ENCODE data around the gene LGALS9B.
"Not testable (repeated sequence)": the region's sequence is repeated elsewhere in the genome, so short reads cannot be mapped to it uniquely, and the experiment has no call there.

Gene LGALS9B

DNA sequence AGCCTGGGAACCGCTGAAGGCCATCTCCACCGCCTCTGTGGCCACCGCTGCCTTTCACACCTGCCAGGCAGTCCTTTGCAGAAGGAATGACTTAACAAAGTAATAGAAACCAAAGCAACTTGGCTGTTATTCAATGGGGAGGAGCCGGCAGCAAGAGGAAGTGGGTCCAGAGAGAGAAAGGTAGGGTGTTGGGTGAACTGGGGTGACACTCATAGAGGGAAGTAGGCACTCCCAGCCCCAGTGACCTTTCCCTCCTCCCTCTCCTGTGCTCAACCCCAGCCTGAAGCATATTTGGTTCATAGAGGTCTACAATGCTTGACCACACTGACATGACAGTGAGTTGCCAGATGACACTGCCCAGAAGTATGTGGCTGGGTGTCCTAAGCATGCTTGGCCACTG lies at the start of gene LGALS9B:
LGALS9B (minus strand) TSS at position 93 of the 400 bp plus-strand sequence; CDS start at position 24, 69 bp downstream.
- not testable (repeated sequence) for H3K4me3 ChIP-seq (ENCODE audit: low read depth, low read length); DNase-seq (ENCODE audit: low read depth)

DNA sequence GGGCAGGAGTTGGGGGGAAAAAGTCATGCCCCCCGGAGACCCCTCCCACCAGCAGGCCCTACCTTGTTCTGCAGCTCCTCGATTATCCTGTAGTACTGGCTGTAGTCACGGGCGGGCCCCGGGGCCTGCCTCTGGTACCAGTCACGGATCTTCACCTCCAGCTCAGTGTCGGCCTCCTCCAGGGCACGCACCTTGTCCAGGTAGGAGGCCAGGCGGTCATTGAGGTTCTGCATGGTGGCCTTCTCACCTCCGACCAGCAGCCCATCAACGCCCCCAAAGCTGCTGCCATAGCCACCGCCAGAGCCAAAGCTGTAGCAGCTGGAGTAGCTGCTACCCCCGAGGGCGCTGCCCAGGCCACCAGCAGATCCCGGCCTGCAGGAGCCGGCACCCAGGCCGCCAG lies 49.6 kb upstream of the LGALS9B start:
- not testable (repeated sequence) for DNase-seq (ENCODE audit: low read depth); H3K4me3 ChIP-seq (ENCODE audit: low read depth, low read length)

DNA sequence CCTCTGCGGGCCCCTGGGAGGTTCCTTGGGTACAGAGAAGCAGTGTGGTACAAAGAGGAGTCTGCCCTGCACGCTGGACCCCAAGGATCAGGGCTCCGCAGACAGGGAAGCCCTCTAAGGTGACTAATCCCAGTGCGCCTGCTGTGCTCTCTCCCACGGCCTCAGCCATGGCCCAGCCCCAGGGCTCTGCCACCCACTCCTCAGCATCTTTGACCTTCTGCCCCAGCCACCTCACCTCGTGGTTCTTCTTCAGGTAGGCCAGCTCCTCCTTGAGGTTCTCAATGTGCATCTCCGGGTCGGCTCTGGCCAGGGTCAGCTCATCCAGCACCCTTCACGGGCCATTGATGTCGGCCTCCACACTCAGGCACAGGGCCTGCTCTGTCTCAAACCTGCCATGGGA lies 47.8 kb upstream of the LGALS9B start:
- not testable (repeated sequence) for DNase-seq (ENCODE audit: low read depth); H3K4me3 ChIP-seq (ENCODE audit: low read depth, low read length)

DNA sequence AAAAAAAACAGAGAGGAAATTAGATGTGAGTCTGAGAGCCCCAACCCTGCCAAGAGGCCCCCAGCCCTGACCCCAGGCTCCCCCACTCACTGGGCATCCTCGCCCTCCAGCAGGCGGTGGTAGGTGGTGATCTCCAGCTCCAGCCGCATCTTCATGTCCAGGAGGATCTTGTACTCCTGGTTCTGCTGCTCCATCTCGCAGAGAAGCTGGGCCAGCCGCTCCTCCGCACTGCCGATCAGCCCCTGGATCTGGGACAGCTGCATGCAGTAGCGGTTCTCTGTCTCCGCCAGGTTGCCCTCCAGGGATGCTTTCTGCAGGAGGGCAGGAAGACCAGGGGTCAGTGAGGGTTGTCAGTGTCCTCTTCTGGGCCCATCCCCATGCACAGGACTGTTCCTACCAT lies 46.2 kb upstream of the LGALS9B start:
- H3K4me3 ChIP-seq (ENCODE audit: low read depth, low read length); DNase-seq (ENCODE audit: low read depth): not testable (repeated sequence)

DNA sequence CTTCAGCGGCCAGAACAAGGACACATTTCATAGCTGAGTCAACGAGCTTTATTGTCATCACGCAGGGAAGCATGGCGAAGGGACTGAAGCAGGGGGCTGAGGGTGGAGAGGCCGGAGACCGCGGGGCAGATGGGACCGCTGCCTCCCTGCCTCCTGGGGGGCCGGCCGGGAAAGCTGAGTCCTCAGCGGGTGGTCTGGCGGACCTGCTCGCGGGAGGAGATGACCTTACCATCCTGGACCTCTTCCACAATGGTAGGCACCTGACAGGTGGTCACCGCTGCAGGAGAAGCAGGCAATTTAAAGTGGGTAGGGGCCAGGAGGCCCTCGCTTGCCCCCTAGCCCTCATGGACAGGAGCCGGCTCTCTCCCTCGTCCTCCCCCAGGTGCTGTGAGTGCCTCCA lies 45.0 kb upstream of the LGALS9B start:
- DNase-seq (ENCODE audit: low read depth) = not testable (repeated sequence)

DNA sequence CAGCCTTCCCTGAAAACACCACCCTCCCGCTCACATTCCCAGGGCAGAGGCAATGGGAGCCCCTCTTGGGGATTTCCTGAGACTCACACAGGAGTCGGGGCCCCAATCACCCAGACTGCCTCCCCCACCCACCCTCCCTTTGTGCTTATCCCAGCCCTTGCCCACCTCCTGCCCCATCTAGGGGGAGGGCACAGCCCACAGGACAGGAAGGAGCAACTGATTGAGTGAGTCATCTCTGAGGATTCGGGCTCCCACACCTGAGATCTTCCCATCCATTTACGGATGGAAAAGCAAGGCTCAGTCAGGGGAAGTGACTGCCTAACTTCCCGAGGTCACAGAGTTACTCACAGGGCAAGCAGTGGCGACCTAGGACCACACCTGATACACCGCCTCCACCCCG lies 44.4 kb upstream of the LGALS9B start:
- DNase-seq (ENCODE audit: low read depth); H3K4me3 ChIP-seq (ENCODE audit: low read depth, low read length): not testable (repeated sequence)

More for the DNA sequence above, 45.0 kb upstream of the LGALS9B start:
- H3K4me3 ChIP-seq (ENCODE audit: low read depth, low read length) = not testable (repeated sequence)

DNA sequence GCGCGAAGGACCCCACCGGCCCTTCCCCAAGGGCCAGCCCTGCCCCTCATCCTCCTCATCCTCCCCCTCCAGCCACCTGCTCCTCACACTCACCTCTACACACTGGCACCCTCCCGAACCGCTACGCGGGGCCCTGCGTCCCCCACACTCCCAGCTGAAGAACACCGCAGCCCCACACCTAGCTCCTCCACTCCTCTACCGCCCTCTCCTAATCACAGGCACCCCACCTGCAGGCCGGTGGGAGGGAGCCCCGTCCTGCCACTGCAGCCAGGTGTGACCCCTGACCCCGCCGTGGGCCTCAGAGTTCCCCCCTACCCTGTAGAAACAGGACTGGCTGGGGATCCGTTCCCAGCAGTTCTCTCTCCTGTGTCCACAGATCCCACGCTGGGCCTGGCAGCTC lies 38.0 kb upstream of the LGALS9B start:
- not testable (repeated sequence) for DNase-seq (ENCODE audit: low read depth); H3K4me3 ChIP-seq (ENCODE audit: low read depth, low read length)

DNA sequence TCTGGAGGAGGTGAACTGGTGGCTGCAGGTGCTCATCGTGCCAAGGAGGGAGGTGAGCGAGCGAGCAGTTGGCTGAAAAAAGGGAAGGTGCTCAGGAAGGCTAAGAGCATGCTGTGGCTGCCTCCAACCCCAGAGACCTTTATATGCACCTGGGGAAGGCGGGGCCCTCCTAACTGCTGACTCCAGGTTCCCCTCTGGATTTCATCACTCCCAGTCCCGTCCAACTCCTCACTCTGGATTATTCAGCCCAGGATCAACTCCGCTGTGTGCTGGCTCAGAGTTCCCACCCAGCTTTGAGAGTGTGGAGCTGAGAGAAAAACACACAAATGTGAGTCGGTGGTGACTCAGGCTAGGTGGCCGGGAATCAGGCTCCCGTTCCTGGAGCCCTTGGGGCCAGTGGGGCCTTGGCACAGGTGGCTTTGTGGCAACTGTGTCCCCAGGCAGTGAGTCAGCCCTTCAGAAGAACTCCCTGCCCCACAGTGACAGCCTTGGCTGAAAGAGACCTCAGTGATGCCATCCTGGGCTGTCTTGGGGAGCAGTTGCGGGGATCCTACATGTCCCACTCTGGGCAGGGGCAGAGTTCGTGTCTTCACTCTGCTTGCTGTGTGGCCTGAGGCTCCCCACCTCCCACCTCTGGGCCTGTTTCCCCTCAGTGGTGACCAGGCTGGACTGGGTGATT lies 37.2 kb upstream of the LGALS9B start:
- not testable (repeated sequence) for H3K4me3 ChIP-seq (ENCODE audit: low read depth, low read length); DNase-seq (ENCODE audit: low read depth)

DNA sequence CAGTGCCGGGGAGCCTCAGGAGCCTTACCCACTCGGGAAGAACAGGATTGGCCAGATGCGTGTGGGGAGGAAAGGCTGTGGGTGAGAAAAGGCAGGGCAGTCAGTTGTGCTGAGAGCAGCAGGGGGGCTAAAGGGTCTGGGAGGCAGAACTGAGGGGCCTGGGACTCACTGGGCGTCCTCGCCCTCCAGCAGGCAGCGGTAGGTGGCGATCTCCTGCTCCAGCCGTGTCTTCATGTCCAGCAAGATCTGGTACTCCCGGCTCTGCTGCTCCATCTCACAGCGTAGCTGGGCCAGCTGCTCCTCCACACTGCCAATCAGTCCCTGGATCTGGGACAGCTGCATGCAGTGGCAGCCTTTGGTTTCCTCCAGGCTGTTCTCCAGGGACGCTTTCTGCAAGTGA lies 34.6 kb upstream of the LGALS9B start:
- not testable (repeated sequence) for H3K4me3 ChIP-seq (ENCODE audit: low read depth, low read length); DNase-seq (ENCODE audit: low read depth)

DNA sequence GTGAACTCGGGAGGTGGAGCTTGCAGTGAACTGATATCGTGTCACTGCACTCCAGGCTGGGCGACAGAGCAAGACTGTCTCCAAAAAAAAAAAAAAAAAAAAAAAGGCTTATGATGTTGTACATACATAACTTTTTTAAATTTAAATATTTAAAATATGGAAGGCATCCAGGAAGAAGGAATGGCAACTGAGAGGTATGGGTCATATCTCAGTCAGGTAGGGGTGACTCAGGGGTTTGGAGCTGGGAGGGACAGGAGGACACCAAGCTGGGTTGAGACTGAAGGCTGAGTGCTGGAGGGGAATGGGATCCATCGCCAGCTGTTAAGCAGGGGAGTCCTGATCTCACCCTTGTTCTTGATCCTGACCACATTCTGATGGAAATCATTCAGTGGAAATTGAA lies 33.0 kb upstream of the LGALS9B start:
- not testable (repeated sequence) for DNase-seq (ENCODE audit: low read depth); H3K4me3 ChIP-seq (ENCODE audit: low read depth, low read length)

DNA sequence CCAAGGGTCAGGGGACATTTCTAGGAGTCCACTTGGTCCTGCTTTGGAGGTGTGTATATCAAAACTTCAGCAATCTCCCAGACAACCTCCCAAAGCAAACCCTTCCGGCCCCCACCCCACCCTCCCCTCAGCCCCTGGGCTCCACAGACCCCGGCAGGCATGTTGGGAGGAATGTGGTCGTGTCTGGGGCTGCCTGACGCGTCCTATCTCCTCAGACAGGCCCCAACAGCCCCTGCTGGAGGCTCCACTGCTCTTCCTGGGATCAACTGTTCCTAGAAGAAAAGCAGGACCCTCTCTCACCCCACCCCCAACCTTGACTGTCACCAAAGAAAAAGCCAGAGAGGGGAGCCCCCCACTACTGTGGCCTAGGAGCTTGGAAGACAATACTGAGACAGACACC lies 28.1 kb upstream of the LGALS9B start:
- not testable (repeated sequence) for H3K4me3 ChIP-seq (ENCODE audit: low read depth, low read length); DNase-seq (ENCODE audit: low read depth)

DNA sequence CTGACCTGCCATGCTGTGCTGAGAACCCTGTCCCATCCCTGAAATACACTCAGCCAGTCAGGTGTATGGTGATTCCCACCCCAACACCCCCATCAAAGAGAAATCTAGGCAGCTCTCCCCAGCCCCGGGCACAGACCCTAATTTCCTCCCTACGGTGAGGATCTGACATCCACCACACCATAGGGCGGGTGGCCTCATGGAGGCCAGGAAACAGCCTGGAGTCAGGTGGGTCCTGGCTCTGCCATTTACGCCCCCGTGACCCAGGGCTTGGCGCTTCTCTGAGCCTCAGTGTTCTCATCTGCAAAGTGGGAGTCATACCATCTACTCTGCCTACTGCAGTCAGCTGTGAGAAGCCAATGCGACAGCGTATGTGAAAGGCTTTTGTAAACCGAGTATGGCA lies 27.4 kb upstream of the LGALS9B start:
- not testable (repeated sequence) for H3K4me3 ChIP-seq (ENCODE audit: low read depth, low read length); DNase-seq (ENCODE audit: low read depth)

DNA sequence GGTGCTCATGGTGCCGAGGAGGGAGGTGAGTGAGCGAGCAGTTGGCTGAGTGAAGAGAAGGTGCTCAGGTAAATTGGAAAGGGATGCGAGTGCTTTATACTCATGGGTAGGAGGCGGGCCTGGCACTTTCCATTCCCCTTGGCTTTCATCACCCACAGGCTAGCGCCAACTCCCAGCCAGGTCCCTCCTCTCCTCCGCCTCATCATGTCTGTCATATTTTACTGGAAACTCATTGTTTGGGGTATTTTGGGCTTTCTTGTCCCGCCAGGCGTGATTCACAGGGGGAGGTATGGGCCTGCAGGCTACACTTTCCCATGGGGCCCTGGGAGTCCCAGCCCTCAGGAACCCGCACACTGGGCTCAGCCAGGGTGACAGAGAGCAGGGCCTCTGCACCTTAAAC lies 26.8 kb upstream of the LGALS9B start:
- not testable (repeated sequence) for DNase-seq (ENCODE audit: low read depth); H3K4me3 ChIP-seq (ENCODE audit: low read depth, low read length)

DNA sequence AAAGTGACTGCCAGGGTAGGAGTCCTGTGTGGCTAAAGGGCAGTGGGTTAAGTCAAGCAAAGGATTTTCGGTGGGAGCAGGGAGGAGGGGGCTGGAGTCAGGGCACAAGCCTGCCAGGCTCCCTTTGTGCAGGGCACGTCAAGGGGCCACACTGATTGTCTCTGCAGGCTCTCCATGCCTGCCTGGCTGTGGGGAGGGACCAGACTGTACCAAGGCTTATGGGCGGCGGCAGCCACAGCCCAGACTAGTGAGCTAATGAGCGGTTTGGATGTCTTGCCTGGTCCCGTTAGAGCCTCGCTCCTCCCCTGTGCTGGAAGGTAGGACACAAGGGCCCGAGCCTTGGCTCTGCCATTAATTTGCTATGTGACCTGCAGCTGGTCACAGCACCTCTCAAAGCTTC lies 25.6 kb upstream of the LGALS9B start:
- DNase-seq (ENCODE audit: low read depth); H3K4me3 ChIP-seq (ENCODE audit: low read depth, low read length): not testable (repeated sequence)

DNA sequence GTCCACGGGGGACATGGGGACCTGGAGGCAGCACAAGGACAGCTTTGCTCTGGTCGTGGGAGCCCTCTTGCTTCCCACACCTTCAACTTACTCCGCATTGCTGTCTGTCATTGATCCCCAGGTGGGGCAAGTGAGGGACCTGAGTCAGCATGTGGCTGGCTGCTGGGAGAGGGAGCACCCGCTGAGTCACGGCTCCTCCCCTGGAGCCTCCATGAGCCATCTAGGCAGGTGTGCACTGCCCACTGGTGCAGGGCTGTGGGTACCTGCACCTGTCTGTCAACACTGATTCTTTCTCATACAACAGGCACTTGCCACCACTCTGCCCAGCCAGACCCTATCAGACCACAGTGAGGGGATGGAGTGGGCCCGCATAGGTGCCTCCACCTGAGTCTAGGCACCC lies 24.8 kb upstream of the LGALS9B start:
- H3K4me3 ChIP-seq (ENCODE audit: low read depth, low read length); DNase-seq (ENCODE audit: low read depth): not testable (repeated sequence)

DNA sequence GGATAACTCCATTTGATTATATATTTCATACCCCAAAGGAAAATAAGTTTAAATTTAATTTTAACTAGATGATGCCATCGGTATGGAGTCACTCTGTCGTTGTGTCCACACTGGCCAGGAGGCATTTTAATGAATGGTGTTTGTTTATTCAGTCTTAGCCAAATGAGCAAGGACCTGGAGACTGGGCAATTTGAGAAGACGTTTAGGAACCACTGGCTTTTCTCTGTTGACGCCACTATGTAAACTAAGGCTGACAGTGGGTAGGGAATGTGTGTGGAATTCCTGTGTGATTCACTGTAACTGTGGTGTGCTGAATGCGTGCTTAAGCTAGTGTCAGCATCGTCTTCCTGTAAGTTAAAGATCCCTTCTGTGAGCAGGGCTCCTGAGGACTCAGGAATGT lies 17.6 kb upstream of the LGALS9B start:
- DNase-seq (ENCODE audit: low read depth); H3K4me3 ChIP-seq (ENCODE audit: low read depth, low read length): not testable (repeated sequence)

DNA sequence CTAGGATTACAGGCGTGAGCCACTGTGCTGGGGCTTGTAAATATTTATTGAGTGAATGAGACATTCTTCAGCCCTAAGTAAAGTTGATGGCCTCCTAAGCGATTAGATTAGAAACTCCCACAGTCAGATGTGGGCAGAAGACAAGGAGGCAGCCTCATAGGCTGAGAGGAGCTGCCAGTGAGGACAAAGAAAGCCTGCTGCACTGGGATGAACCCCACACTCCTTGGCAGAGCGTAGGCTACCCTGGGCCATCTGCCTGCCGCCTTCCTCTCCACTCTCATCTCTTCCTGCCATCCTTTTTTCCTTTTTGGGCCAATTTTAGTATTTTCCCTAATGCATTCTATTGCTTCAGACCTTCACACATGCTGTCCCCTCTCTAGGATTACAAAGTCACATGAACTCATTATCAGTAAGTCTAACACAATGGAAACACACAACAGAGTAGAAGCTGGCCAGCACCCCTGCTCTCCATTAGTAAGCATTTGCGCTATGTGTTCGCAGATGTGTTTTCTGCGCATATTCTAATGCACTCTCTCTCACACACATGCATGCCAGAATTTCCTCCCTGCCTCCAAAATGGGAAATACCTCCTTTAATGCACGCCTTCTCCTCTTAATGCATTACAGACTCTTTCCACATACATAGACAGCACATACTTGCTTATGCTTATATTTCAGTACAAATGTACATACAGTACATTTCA lies 12.7 kb upstream of the LGALS9B start:
- not testable (repeated sequence) for H3K4me3 ChIP-seq (ENCODE audit: low read depth, low read length); DNase-seq (ENCODE audit: low read depth)

DNA sequence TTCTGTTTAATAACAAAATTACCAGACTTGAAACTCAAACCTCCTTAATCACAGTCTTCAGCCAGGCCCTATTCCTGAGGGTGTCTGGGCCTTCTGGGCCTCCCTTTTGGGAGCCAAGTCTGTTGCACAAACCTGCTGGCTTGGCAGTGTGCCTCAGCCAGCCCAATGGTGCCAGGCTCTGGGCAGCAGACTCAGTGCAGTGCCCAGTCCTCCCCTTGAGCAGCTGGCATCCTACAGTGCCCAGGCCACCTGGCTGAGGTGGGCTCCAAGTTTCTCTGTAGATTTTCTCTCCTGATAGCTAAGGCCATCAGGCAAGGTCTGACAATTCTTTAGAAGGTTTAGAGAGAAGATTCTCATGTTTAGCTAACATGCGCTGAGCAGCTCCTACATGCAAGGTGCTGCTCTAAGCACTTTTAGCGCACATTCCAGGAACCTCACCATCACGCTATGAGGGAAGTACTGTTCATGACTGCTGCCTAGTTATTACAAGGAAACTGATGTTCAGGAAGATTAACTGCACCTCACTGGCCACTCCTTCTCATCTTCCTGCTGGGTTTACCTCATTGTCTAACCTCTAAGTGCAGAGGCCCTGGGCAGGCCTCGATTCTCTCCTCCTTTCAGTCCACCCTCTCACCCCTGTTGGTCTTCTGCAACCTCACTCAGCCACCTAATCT lies 10.2 kb upstream of the LGALS9B start:
- DNase-seq (ENCODE audit: low read depth); H3K4me3 ChIP-seq (ENCODE audit: low read depth, low read length): not testable (repeated sequence)

DNA sequence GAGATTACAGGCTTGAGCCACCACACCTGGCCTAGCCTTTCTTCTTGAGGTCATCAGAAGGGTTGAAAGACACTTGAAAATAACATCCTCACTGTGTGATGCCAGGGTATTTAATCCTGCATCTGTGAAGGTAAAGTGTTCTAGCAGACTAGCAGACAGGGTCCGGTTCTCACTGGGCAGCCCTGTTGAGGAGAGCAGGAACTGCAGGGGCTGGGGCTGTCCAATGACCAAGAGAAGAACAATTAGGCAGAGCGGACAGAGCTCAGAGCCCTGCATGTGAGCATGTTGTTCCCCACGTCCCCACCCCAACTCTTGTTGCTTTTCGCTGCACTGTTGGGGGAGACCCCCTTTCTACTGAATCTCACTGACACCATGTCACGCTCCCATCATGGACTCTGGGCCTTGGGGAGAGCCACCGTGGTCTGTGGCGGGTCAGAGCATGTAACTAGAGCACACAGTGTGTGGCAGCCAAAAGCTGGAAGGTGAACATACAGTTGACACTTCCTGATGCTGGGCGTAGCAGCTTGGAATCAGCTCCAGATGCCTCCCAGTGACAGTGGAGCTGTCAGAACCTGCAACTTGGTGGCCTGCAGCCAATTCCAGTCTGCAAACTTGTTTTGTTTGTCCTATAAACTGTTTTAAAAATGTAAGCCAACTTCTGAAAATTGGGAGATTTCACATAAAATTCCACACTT lies 7.9 kb upstream of the LGALS9B start:
- H3K4me3 ChIP-seq (ENCODE audit: low read depth, low read length); DNase-seq (ENCODE audit: low read depth): not testable (repeated sequence)

Data from NB4 (cell line).